Measurements from ENCODE around the gene PIPOX.

The PIPOX gene

GRCh38 chr17:29019475-29020181, 23.3 kb upstream of the PIPOX start:
- DNase-seq = no peak

DNA sequence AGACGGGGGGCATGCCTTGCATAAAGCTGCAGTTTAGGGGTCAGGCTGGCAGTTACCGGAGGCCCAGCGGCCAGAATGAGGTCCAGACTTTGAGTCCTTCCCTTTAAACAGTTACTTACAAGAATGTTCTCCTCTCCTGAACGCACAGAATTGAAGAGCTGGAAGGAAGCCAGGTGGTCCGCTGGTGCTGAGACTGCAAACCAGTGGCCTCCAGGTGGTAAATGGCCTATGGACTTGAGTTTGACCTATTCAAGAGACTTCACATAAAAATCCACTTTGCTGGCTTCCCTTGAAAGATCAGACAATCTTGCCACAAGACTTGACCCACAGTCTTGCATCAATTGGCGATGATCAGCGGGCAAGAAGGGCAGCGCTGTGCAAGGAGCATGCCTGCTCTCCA, 22.4 kb upstream of the PIPOX start:
- DNase-seq = no peak

DNA sequence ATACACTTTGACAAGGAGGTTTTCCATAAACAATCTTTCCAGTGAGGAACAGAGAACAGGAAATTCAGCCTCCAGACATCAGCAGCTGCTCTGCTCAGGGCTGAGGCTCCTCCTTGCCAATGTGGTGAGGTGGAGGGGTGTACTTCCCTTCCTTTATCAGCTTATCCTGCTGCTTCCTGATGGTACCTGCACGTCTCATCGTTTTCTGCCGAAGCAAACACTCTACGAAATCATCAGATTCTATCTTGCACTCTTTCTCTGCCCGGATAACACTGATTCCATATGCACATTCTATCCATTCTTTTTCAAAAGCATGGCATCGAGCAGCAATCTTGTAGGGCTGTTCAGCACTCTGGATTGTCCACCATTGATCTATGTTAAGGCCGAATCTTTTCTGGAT, 21.7 kb upstream of the PIPOX start:
- DNase-seq = no peak

DNA sequence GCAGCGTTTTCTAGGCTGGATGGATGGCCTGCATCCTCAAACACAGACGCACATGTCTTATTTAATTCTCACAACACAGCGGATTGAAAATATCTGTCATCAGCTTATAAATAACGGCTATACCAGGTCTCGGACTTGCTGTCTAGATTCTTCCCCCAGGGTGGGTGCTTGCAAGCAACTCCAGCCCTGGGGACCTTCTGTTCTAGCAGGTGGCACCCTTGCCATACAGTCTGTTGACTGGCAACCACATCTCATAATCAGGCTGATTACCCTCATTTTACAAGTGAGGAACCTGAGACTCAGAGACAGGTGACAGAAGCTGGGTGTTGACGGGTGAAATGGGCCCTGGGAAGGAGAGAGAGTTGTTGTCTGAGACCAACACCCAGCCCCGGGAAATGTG, 20.9 kb upstream of the PIPOX start:
- no peak for DNase-seq

DNA sequence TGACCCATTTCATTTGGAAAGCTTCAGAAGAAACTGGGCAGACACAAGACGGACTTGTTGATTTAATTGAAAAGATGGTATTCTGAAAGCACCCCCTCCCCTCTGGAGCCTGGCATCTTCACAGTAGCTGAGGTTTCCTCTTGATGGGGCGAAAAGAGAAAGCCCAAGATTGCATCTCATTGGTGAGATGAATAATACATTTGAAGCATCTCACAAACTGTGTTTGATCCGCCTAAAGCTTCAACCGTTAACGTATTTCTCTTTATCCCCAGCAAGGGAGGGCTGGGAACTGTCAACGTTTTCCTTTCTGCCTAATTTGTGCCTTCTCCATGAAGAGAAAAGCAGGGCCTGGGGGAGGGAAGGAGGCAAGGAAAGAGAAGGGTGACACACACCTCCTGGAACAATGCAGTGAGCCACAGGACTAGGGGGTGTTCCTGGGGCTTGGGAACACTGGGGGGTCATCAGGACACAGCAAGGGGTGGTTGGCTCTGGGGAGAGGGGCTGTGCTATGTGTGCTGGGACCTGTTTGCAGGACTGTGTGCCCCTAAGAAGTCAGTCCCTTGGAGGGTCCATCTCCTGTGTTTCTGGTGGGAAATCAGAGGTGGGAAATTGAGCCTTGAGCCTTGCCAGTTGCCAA, 18.5 kb upstream of the PIPOX start:
- DNase-seq = no peak

DNA sequence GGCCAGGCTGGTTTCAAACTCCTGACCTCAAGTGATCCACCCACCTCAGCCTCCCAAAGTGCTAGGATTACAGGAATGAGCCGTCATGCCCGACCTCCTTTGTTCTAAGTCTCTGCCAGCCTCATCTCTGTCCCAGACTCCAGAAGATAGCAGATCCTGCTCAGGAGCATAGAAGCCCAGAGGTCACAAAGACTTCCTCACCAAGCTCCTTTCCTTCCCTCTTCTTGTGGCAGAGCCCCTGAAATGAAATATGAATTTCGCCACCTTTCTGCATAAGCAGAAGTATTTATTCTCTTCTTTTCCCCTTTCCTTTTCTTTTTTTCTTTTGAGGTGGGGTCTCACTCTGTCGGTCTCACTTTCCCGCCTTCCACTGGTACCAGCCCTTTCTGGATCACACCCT, 11.5 kb upstream of the PIPOX start:
- DNase-seq = no peak

GRCh38 chr17:29032013-29032856, 10.7 kb upstream of the PIPOX start:
- no peak for DNase-seq

DNA sequence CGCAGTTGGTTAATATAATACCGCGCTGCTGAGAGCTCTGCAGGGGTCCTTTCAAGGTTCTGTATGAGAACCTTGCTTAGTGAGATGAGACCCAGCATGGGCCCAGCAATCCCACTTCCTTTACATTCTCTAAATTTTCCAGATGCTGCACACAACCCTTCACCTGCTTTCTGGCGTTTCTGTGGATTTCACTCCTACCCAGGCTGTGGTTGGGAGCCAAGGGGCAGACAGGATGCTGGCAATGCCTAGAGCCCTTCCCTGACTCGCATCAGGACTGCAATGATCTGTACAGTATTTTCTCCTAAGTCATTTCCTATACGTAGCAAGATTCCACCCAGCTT, 10.1 kb upstream of the PIPOX start:
- no peak for DNase-seq

GRCh38 chr17:29034510-29034909, 8.4 kb upstream of the PIPOX start:
- DNase-seq = no peak

DNA sequence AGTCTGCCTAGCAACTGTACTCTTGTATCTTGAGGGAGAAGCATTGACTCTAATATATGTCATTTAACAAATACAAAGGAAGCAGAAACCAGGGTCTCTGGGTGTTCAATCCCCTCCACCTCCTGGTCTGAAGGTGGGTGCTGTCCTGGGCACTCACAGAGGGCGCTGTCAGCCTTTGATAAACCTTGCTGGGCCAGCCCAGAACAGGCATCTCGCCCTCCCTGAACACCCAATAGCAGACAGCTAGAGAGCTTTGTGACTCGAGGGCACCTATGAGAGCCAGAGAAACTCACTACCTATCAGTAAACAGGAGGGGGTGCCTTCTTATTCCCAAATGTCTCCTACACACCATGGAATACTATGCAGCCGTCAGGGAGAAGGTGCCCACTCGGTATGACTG, 6.4 kb upstream of the PIPOX start:
- no peak for DNase-seq

GRCh38 chr17:29037739-29038084, 5.2 kb upstream of the PIPOX start:
- no peak for DNase-seq

DNA sequence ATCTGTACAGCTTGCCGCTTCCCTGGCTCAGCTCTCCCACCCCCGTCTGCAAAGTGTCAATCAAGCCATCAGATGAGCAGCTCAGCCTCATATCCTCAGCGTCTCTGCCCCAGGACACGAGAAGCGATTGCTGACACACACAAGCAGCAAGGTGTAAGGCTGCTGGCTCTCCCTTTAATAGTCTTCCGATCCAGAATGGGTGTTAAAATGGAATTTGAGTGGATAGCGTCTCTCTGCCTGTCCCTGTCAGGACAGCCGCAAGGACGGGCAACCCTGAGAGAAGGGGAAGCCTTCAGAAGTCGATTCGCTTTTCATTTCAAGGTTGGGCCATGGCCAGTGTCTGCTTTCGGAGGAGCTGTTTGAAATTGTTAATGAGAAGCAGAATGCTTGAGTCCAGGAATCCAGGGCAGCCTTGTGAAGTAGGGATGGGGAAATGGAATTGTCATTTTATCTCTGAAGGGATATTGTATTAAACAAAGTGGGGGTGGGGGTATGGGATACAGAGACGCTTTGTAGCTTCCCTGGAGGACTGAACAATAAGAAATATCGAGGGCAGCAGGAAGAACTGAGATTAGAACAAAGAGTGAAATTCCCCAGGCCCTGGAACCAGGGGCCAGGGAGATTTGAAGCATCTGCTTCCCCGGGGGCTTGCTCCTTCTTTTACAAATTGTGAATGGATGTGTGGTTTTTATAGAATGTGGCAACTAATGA, 4.7 kb upstream of the PIPOX start:
- DNase-seq = no peak

DNA sequence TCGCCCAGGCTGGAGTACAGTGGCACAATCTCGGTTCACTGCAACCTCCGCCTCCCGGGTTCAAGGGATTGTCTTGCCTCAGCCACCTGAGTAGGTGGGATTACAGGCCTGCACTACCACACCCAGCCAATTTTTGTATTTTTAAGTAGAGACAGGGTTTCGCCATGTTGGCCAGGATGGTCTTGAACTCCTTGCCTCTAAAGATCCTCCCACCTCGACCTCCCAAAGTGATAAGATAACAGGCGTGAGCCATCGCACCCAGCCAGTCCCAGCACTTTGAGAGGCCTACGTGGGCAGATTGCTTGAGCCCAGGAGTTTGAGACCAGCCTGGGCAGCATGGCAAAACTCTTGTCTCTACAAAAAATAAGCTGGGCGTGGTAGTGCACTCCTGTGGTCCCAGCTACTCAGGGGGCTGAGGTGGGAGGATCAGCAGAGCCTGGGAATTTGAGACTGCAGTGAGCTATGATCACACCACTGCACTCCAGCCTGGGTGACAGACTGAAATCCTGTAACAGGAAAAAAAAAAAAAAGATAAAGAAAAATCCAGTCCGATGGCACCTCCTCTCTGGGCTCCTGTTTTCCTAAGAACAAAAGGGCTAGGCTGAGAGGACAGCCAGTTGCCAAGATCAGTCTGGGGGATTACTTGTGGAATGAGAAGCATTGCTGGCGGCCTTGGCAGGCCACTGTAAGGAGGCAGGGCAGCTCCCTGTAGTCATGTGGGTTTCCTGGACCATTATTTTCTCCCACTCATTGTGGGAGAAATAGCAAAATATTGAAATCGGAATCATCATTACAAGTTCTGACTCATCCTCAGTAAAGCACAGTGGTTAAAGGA, 3.0 kb upstream of the PIPOX start:
- DNase-seq = no peak

DNA sequence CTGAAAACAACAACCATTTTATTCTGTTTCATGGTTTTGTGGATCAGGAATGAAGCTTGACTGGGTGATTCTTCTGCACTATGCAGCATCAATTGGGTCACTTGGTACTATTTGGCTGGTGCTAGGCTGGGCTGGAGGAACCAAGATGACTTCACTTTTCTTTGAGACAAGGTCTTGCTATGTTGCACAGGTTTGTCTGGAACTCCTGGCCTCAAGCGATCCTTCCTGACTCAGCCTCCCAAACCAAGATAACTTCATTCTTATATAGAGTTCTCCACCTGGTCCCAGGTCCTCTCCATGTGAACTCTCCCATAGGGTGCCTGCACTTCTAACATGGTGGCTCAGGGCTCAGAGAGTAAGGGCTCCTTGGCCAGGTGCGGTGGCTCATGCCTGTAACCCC, 1.9 kb upstream of the PIPOX start:
- no peak for DNase-seq

- DNase-seq = no peak
Observed at GRCh38 chr17:29041571-29041970, 1.4 kb upstream of the PIPOX start.

DNA sequence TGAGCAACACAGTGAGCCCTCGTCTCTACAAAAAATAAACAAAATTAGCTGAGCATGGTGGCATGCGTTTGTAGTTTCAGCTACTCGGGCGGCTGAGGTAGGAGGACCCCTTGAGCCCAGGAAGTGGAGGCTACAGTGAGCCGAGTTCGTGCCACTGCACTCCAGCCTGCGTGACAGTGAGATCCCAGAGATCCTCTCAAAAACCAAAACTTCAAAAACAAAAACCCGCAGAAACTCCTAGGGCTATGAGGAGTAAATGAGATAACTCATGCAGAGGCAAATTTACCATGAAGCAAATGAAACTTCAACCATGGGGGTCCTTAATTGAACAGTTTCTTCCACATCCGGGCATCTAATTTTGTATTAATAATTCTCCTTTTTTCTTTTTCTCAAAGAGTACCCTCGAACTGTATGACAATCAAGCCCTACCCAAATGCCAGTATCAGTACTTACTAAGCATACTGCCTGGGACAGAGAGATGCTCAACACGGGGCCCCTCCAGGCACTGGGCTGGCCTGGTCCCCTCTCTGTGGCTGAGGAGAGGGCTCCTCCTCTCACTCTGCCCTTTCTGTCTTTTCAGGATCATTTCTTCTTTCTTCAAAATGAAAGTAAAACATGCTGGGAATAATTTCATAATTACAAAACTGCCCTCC, 789 bp upstream of the PIPOX start:
- no peak for DNase-seq

- no peak for DNase-seq
Observed at GRCh38 chr17:29043539-29044145, 701 bp downstream of the PIPOX start.

GRCh38 chr17:29045026-29045425, 2.1 kb downstream of the PIPOX start:
- DNase-seq = no peak

GRCh38 chr17:29045734-29046472, 3.0 kb downstream of the PIPOX start:
- no peak for DNase-seq

DNA sequence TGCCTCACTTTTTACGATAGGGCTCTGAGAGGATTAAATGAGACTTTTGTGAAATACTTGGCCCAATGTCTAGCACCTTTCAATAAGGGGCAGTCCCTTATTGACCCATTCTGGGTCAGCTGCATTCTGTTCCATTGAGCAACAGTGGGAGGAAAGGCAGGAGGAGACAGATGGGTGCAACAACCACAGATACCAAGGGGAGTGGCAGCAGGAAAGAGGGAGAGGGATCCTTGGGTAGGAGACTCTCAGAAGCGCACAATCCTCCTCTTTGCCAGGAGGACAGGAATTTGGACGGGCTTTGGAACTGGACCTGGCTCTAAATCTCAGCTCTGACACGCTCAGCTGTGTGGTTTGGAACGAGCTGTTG, 3.5 kb downstream of the PIPOX start:
- DNase-seq = no peak
